H9 (cell line): ENCODE measurements around the gene ZSWIM9. TPM values are rescaled to one million over a fixed set of nuclear protein-coding genes. Genes with fewer than 3 reads are reported as not detected.
A peak's percentile ranks its signal among the peaks of the same experiment; 100 is the strongest.

Experiments used
- DNase-seq: peaks from one replicate; pipeline ENCODE4 v3.0.0-alpha.2; 2017
- H2AFZ ChIP-seq: one replicate; pipeline ENCODE4 v1.6.1; 2013; ENCODE audit warnings: mild to moderate bottlenecking, low read length, control low read depth, moderate library complexity
- H2AK5ac ChIP-seq: 2 replicates; pipeline ENCODE4 v1.6.1; 2013; ENCODE audit warnings: low read length, control low read depth, mixed read lengths; ENCODE audit not compliant: insufficient read length
- H2BK120ac ChIP-seq: one replicate; pipeline ENCODE4 v1.6.1; 2013; ENCODE audit warnings: low read depth, mild to moderate bottlenecking, low read length, control low read depth, inconsistent platforms; ENCODE audit not compliant: poor library complexity, severe bottlenecking
- H2BK12ac ChIP-seq: 2 replicates; pipeline ENCODE4 v1.6.1; 2013; ENCODE audit warnings: low read length, control low read depth, mixed read lengths, low read depth; ENCODE audit not compliant: insufficient read length
- H2BK15ac ChIP-seq: 2 replicates; pipeline ENCODE4 v1.6.1; 2013; ENCODE audit warnings: low read depth, low read length, control low read depth
- H2BK20ac ChIP-seq: one replicate; pipeline ENCODE4 v1.6.1; 2013; ENCODE audit warnings: low read depth, mild to moderate bottlenecking, low read length, control low read depth, inconsistent platforms; ENCODE audit not compliant: poor library complexity, severe bottlenecking
- H2BK5ac ChIP-seq: 2 replicates; pipeline ENCODE4 v1.6.1; 2013; ENCODE audit warnings: low read length, control low read depth, mixed read lengths; ENCODE audit not compliant: insufficient read length
- H3K14ac ChIP-seq: 2 replicates; pipeline ENCODE4 v1.6.1; 2013; ENCODE audit warnings: low read length, control low read depth; ENCODE audit not compliant: insufficient read depth
- H3K18ac ChIP-seq: 2 replicates; pipeline ENCODE4 v1.6.1; 2013; ENCODE audit warnings: low read depth, mild to moderate bottlenecking, mixed read lengths, low read length, control low read depth; ENCODE audit not compliant: insufficient read length
- H3K23ac ChIP-seq: 2 replicates; pipeline ENCODE4 v1.6.1; 2013; ENCODE audit warnings: low read length, control low read depth, mixed read lengths, low read depth; ENCODE audit not compliant: insufficient read length
- H3K23me2 ChIP-seq: 2 replicates; pipeline ENCODE4 v1.6.1; 2013; ENCODE audit warnings: low read depth, mild to moderate bottlenecking, mixed read lengths, low read length, control low read depth; ENCODE audit not compliant: insufficient read length, poor library complexity, severe bottlenecking
- H3K27ac ChIP-seq: 2 replicates; pipeline ENCODE4 v1.5.1; 2013; ENCODE audit warnings: low read length, control low read depth, mixed read lengths, low read depth; ENCODE audit not compliant: insufficient read length
- H3K27me3 ChIP-seq: 2 replicates; pipeline ENCODE4 v1.6.1; 2013; ENCODE audit warnings: low read length, control low read depth, inconsistent platforms; ENCODE audit not compliant: insufficient read depth
- H3K4ac ChIP-seq: 2 replicates; pipeline ENCODE4 v1.6.1; 2013; ENCODE audit warnings: low read depth, mild to moderate bottlenecking, control low read depth, inconsistent platforms, low read length, moderate library complexity
- H3K4me1 ChIP-seq: 2 replicates; pipeline ENCODE4 v1.6.1; 2013; ENCODE audit warnings: low read length, control low read depth, inconsistent platforms; ENCODE audit not compliant: insufficient read depth
- H3K4me2 ChIP-seq: 2 replicates; pipeline ENCODE4 v1.6.1; 2013; ENCODE audit warnings: low read length, control low read depth, mixed read lengths; ENCODE audit not compliant: insufficient read length, insufficient read depth
- H3K56ac ChIP-seq: 2 replicates; pipeline ENCODE4 v1.6.1; 2013; ENCODE audit warnings: low read depth, mild to moderate bottlenecking, mixed read lengths, low read length, control low read depth; ENCODE audit not compliant: insufficient read length
- H3K79me1 ChIP-seq: 2 replicates; pipeline ENCODE4 v1.6.1; 2013; ENCODE audit warnings: low read depth, mild to moderate bottlenecking, moderate library complexity, low read length, control low read depth, inconsistent platforms; ENCODE audit not compliant: insufficient read depth, poor library complexity, severe bottlenecking
- H3K79me2 ChIP-seq: 2 replicates; pipeline ENCODE4 v1.6.1; 2013; ENCODE audit warnings: low read length, control low read depth, inconsistent platforms; ENCODE audit not compliant: insufficient read depth
- H3K9ac ChIP-seq: 2 replicates; pipeline ENCODE4 v1.6.1; 2013; ENCODE audit warnings: low read length, control low read depth, mixed read lengths; ENCODE audit not compliant: insufficient read length; ENCODE audit errors: extremely low read depth
- H3K9me3 ChIP-seq: one replicate; pipeline ENCODE4 v1.6.1; 2013; ENCODE audit warnings: low read depth, low read length, inconsistent platforms; ENCODE audit not compliant: control insufficient read depth
- H3T11ph ChIP-seq: one replicate; pipeline ENCODE4 v1.6.1; 2013; ENCODE audit warnings: mild to moderate bottlenecking, low read length, control low read depth, inconsistent platforms
- H4K20me1 ChIP-seq: one replicate; pipeline ENCODE4 v1.6.1; 2013; ENCODE audit not compliant: control insufficient read depth, insufficient read length, insufficient read depth
- H4K5ac ChIP-seq: 2 replicates; pipeline ENCODE4 v1.6.1; 2013; ENCODE audit warnings: low read depth, mild to moderate bottlenecking, mixed read lengths, low read length, control low read depth; ENCODE audit not compliant: insufficient read length
- H4K8ac ChIP-seq: replicated peaks from 2 replicates; pipeline ENCODE4 v1.6.1; 2013; ENCODE audit warnings: low read length, control low read depth, mixed read lengths, low read depth; ENCODE audit not compliant: insufficient read length
- H4K91ac ChIP-seq: 2 replicates; pipeline ENCODE4 v1.6.1; 2013; ENCODE audit warnings: low read depth, mild to moderate bottlenecking, moderate library complexity, mixed read lengths, low read length, control low read depth; ENCODE audit not compliant: insufficient read length
- H3K27ac Mint-ChIP-seq, 3 experiments: 2 replicates in 2 of 3; 3 replicates in 1 of 3; pipeline ENCODE4 v1.8.0; 2020 to 2021; ENCODE audit warnings: mixed read lengths in 3 of 3, mild to moderate bottlenecking in 1 of 3, moderate library complexity in 1 of 3
- H3K27me3 Mint-ChIP-seq: 2 replicates; pipeline ENCODE4 v1.8.0; 2021; ENCODE audit warnings: low read depth, mild to moderate bottlenecking, moderate library complexity, mixed read lengths
- H3K36me3 Mint-ChIP-seq, 3 experiments: 2 replicates in 2 of 3; 3 replicates in 1 of 3; pipeline ENCODE4 v1.8.0; 2020 to 2021; ENCODE audit warnings: low read depth in 3 of 3, mixed read lengths in 3 of 3; ENCODE audit not compliant: insufficient read depth in 1 of 3
- H3K4me1 Mint-ChIP-seq, 2 experiments: 2 replicates each; pipeline ENCODE4 v1.8.0; 2020; ENCODE audit warnings: mixed read lengths in 2 of 2
- H3K4me3 Mint-ChIP-seq, 2 experiments: 2 replicates in 1 of 2; 3 replicates in 1 of 2; pipeline ENCODE4 v1.8.0; 2020 to 2021; ENCODE audit warnings: mild to moderate bottlenecking in 2 of 2, mixed read lengths in 2 of 2, moderate library complexity in 1 of 2
- H3K9me3 Mint-ChIP-seq, 2 experiments: 2 replicates in 1 of 2; 3 replicates in 1 of 2; pipeline ENCODE4 v1.8.0; 2020; ENCODE audit warnings: mild to moderate bottlenecking in 2 of 2, mixed read lengths in 2 of 2, moderate library complexity in 1 of 2
- CTCF ChIP-seq: fragments of 200-600 bp; sonication (generic); conservative IDR thresholded peaks from 3 replicates; pipeline ENCODE4 v1.8.0; 2021; ENCODE audit warnings: antibody characterized with exemption, mild to moderate bottlenecking
- WGBS: extraction: QIAGEN DNeasy Blood & Tissue Kit; methylation state at CpG from one replicate; pipeline ENCODE4 v1.1.7; 2013; ENCODE audit warnings: missing lambda C conversion rate, low lambda C conversion rate, mixed read lengths; ENCODE audit not compliant: insufficient read length; ENCODE audit errors: extremely low coverage; 5-methylcytosine and 5-hydroxymethylcytosine counted together
- total RNA-seq: library from RNA; stranded (reverse); gene quantifications from 2 replicates; pipeline ENCODE4 v1.2.1, GENCODE V29; 2021

ZSWIM9 gene
- total RNA-seq, 1 experiment from 2014 or later: 8.9 TPM

- H4K91ac ChIP-seq: no peak overlapping the region
- H2AFZ ChIP-seq: no peak overlapping the region
- no peak overlapping the region for H2BK20ac ChIP-seq
- H2BK120ac ChIP-seq: no peak overlapping the region
- Mint-ChIP-seq H3K9me3 (no peaks in the 10 kb centered on the region), H3K4me1 (peaks cover 18 to 24% of the 10 kb centered on the region in 2 experiments), H3K36me3 (peaks cover 3 to 12% (median 3%) of the 10 kb centered on the region in 3 experiments; a peak in 5 of 7 replicates), H3K27me3 (no peaks in the 10 kb centered on the region; the same call in 1 of the 2 replicates), H3K4me3 (no peak overlapping the region), H3K27ac (peak overlapping the region in 1 of 3 experiments; percentile 93; a peak in 3 of 7 replicates)
- no peaks in the 10 kb centered on the region for H3K23me2 ChIP-seq
- no peak overlapping the region for H2BK12ac ChIP-seq
- H3K27ac ChIP-seq: no peak overlapping the region
- no peaks in the 10 kb centered on the region for H3K9me3 ChIP-seq
- no peaks in the 10 kb centered on the region for H3K79me2 ChIP-seq
- DNase-seq: no peak
- H2BK15ac ChIP-seq: no peak overlapping the region
- no peak overlapping the region for H4K5ac ChIP-seq
- H4K8ac ChIP-seq: no peak overlapping the region
- TF ChIP-seq CTCF: no peak
- 0 out of 2 replicates have a peak, but pooled peaks cover 2% of the 10 kb centered on the region for H3K4me1 ChIP-seq
- H3K4ac ChIP-seq: no peak overlapping the region
- no CpG with 5 or more reads among the region's 23 CpGs for WGBS
- no peak overlapping the region for H3K18ac ChIP-seq
- no peak overlapping the region for H3K9ac ChIP-seq
- no peak overlapping the region for H2AK5ac ChIP-seq
- H3T11ph ChIP-seq: no peak overlapping the region
- H4K20me1 ChIP-seq: no peaks in the 10 kb centered on the region
- no peaks in the 10 kb centered on the region for H3K27me3 ChIP-seq
- H3K4me2 ChIP-seq: no peak overlapping the region
- H3K23ac ChIP-seq: no peak overlapping the region
- H3K56ac ChIP-seq: no peak overlapping the region
- H2BK5ac ChIP-seq: no peak overlapping the region
- no peak overlapping the region for H3K14ac ChIP-seq
- H3K79me1 ChIP-seq: no peaks in the 10 kb centered on the region
These were observed 25.9 kb downstream of the ZSWIM9 start for GRCh38 chr19:48196321-48196763.
